GM06990 (cell line): ENCODE results near the gene SMIM5.

Source experiments
- DNase-seq: peaks from one replicate; pipeline ENCODE4 v3.0.0-alpha.2; 2011; ENCODE audit not compliant: insufficient read length; ENCODE audit errors: extremely low read depth
- H3K27me3 ChIP-seq: replicated peaks from 2 replicates; pipeline ENCODE4 v1.6.0; 2011; ENCODE audit warnings: low read length; ENCODE audit not compliant: control insufficient read depth, insufficient read depth
- H3K36me3 ChIP-seq: 2 replicates; pipeline ENCODE4 v1.5.1; 2011; ENCODE audit warnings: low read length; ENCODE audit not compliant: control insufficient read depth, insufficient read depth
- H3K4me3 ChIP-seq: replicated peaks from 2 replicates; pipeline ENCODE4 v1.5.1; 2011; ENCODE audit warnings: low read depth, mild to moderate bottlenecking, control low read depth, low read length
- TF ChIP-seq, protein P1 (sequence below): IDR thresholded peaks from 2 replicates; pipeline ENCODE4 v1.5.1; 2011; ENCODE audit warnings: low read length, control low read depth, mild to moderate bottlenecking, inconsistent platforms; ENCODE audit not compliant: insufficient read depth, poor library complexity, severe bottlenecking

Gene SMIM5

DNA sequence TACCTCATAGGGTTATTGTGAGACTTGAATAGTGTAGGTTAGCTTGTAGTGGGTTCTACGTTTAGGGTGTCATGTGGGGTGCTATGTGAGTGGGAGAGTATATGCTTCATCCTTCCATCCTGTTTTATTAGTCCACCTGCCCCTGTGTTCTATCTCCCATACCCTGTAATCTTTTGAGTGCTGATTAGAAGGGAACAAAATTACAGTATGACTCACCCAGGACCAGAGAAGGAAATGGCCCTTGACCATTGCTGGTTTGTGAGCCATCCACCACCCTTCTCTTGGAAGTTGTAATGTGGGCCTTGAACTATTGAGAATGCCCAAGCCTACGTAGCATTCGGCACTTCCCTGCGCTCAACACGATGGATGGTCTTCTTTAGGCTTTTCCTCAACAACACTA lies 51.0 kb downstream of the SMIM5 start:
- Histone ChIP-seq H3K4me3 (no peak overlapping the region), H3K36me3 (peaks cover 5% of the 10 kb centered on the region), H3K27me3 (no peaks in the 10 kb centered on the region)
- DNase-seq, result no peak
- TF ChIP-seq, protein P1, sequence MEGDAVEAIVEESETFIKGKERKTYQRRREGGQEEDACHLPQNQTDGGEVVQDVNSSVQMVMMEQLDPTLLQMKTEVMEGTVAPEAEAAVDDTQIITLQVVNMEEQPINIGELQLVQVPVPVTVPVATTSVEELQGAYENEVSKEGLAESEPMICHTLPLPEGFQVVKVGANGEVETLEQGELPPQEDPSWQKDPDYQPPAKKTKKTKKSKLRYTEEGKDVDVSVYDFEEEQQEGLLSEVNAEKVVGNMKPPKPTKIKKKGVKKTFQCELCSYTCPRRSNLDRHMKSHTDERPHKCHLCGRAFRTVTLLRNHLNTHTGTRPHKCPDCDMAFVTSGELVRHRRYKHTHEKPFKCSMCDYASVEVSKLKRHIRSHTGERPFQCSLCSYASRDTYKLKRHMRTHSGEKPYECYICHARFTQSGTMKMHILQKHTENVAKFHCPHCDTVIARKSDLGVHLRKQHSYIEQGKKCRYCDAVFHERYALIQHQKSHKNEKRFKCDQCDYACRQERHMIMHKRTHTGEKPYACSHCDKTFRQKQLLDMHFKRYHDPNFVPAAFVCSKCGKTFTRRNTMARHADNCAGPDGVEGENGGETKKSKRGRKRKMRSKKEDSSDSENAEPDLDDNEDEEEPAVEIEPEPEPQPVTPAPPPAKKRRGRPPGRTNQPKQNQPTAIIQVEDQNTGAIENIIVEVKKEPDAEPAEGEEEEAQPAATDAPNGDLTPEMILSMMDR, result no peak

DNA sequence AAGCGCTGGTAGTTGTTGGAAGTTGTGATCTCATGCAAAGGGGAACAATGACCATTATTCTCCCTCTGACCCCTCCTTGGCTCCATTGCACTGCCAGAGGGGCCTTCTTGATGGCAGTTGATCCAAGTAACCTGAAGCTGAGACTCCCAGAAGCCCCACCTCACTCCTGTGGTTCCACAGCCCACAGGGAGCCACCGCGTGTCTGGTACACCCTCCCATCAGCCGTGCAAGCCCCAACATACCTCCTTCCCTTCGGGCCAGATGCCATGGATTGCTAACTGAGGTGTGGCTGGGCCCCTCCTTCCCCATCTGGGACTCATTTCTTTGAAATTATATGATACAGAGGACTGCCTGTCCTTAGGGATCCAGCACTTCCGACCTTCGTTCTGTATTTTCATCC lies 51.7 kb downstream of the SMIM5 start:
- DNase-seq, result no peak
- peaks cover 4% of the 10 kb centered on the region for H3K36me3 ChIP-seq
- TF ChIP-seq, protein P1, result no peak
- H3K4me3 ChIP-seq, result no peak overlapping the region
- H3K27me3 ChIP-seq, result no peaks in the 10 kb centered on the region

DNA sequence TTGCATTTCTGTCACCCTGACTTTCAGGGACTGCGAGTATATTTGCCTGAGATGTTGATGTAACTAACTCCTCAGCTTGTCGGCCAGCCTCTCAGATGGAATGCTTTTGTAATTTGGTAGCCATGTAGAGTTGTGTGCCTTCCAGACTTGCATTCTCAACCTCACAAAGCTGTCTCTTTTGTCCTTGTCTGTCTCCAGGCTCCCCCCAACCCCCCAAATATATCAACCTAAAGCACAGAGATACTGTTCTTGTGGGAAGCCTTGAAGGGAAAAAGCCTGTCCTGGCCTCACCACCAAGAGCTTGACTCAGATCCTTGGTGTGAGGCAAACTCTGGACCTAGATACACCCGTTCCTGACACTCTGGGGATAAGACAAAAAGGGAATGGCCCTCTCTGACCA lies 52.3 kb downstream of the SMIM5 start:
- Histone ChIP-seq H3K4me3 (no peak overlapping the region), H3K27me3 (no peaks in the 10 kb centered on the region), H3K36me3 (peaks cover 5% of the 10 kb centered on the region)
- TF ChIP-seq, protein P1, result no peak
- DNase-seq, result no peak

DNA sequence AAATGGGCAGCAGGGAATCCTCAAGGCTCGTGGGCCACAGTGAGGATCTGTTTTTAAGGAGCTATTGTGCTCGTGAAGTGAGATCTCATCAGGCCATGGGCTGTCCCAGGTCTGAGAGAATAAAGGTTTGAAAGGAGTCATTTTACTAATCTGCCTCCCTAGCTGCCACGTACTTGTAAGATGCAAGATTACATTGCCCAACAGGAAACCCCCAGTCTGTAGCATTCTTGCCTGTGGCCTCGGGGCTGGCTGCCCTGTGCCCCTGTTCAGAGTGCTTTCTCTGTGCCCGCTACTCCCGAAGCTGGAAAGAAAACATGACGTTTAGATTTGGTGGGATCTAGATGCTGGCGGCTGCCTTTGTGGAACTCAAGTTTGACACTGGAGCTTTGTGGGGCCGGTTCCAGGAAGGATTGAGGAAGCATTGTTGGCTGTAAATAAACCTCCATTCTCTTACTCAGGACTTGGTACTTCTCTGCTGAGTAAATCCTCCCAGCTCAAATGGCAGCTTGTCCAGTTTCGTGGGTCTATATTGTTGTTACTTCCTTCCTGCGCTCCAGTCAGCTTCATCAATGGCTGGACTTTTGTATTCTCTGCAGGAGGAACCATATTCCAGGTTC lies 55.1 kb downstream of the SMIM5 start:
- H3K4me3 ChIP-seq, result no peak overlapping the region
- H3K27me3 ChIP-seq, result no peaks in the 10 kb centered on the region
- DNase-seq, result peak; percentile 28
- TF ChIP-seq, protein P1, result no peak
- H3K36me3 ChIP-seq, result peaks cover 11% of the 10 kb centered on the region

DNA sequence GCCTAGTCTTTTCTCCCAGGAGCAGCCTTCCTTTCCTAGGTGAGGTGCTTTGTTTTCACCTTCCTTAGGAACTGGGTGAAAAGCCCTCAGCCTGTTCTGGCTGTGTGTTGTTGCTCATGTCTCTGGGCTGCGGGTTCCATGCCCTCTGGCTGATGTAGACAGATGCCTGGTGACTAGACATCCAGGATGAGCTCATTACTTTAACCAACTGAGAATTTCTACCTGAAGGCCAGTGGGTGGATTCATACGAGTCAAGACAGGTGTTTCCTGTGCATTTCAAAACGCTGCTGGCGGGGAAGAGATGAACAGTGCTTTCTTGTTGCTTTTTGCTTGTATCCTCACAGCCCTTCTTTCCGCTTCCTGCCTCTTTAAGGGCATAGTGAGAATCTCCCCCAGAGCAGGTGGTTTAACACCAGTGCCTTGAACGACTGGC lies 56.2 kb downstream of the SMIM5 start:
- Histone ChIP-seq H3K36me3 (peaks cover 15% of the 10 kb centered on the region), H3K4me3 (no peak overlapping the region), H3K27me3 (no peaks in the 10 kb centered on the region)
- peak; percentile 68 for DNase-seq
- TF ChIP-seq, protein P1, result no peak
